ENCODE results near the gene AQP9.

- TF ChIP-seq, protein P1, sequence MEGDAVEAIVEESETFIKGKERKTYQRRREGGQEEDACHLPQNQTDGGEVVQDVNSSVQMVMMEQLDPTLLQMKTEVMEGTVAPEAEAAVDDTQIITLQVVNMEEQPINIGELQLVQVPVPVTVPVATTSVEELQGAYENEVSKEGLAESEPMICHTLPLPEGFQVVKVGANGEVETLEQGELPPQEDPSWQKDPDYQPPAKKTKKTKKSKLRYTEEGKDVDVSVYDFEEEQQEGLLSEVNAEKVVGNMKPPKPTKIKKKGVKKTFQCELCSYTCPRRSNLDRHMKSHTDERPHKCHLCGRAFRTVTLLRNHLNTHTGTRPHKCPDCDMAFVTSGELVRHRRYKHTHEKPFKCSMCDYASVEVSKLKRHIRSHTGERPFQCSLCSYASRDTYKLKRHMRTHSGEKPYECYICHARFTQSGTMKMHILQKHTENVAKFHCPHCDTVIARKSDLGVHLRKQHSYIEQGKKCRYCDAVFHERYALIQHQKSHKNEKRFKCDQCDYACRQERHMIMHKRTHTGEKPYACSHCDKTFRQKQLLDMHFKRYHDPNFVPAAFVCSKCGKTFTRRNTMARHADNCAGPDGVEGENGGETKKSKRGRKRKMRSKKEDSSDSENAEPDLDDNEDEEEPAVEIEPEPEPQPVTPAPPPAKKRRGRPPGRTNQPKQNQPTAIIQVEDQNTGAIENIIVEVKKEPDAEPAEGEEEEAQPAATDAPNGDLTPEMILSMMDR (IDR thresholded peaks at IDR 0.05), result no peak
- TF ChIP-seq EZH2phosphoT487 (IDR thresholded peaks at IDR 0.05) (no peak), EZH2 (IDR thresholded peaks at IDR 0.05) (no peak)
Measured at GRCh38 chr15:58146749-58147148, 8.6 kb downstream of the AQP9 start.
